Testis (tissue), 3 donors: ENCODE measurements around the gene GPC6. TPM values are rescaled to one million over a fixed set of nuclear protein-coding genes. Genes with fewer than 3 reads are reported as not detected.

Experiments
- DNase-seq: peaks from one replicate; pipeline ENCODE4 v3.0.0-alpha.2; 2019
- H3K27ac ChIP-seq, 2 donors: fragments of 200-600 bp; sonication (generic); one replicate each; pipeline ENCODE4 v1.5.1; 2019
- H3K27me3 ChIP-seq: fragments of 200-600 bp; sonication (generic); one replicate; pipeline ENCODE4 v1.5.1; 2019
- H3K36me3 ChIP-seq: fragments of 200-600 bp; sonication (generic); one replicate; pipeline ENCODE4 v1.5.1; 2017; ENCODE audit warnings: low read depth; ENCODE audit errors: missing control alignments
- H3K4me1 ChIP-seq: fragments of 200-600 bp; sonication (generic); one replicate; pipeline ENCODE4 v1.5.1; 2019
- H3K4me3 ChIP-seq, 2 donors: fragments of 200-600 bp; sonication (generic); one replicate each; pipeline ENCODE4 v1.5.1; 2017 to 2019
- H3K9me3 ChIP-seq: fragments of 200-600 bp; sonication (generic); one replicate; pipeline ENCODE4 v1.5.1; 2017
- CTCF ChIP-seq, 3 experiments: fragments of 450-650 bp in 2 of 3; fragments of 200-600 bp in 1 of 3; sonication (generic) in 1 of 3; IDR thresholded peaks; one replicate each; pipeline ENCODE4 v1.5.1; 2016 to 2019; ENCODE audit warnings: antibody characterized with exemption in 3 of 3, mild to moderate bottlenecking in 2 of 3, moderate library complexity in 1 of 3
- POLR2A ChIP-seq: fragments of 450-650 bp; IDR thresholded peaks from one replicate; pipeline ENCODE4 v1.6.1; 2017; ENCODE audit warnings: antibody characterized with exemption, mild to moderate bottlenecking, moderate library complexity
- WGBS, 2 donors: methylation state at CpG; one replicate each; pipeline ENCODE4 v1.1.5; 2018; 5-methylcytosine and 5-hydroxymethylcytosine counted together
- intact Hi-C: fragments of 100-400 bp; cut with DNase I; formaldehyde crosslinking; loops from one replicate; pipeline ENCODE4 v1.15.1; 2023; ENCODE audit warnings: low total_unique reads
- polyA plus RNA-seq: library from polyadenylated mRNA; stranded (reverse); fragments of 350-450 nt; fragmentation: Illumina TruSeq; extraction: RNeasy Lipid Tissue Mini Kit (QIAGEN cat#74804); gene quantifications from one replicate; pipeline ENCODE4 v1.2.3, GENCODE V29; 2014; ENCODE audit warnings: low read depth, low replicate concordance; ENCODE audit not compliant: insufficient read depth
- total RNA-seq, 2 donors: library from RNA; depleted of rRNA; stranded (reverse); fragments of >200 nt; gene quantifications; one replicate each; pipeline ENCODE4 v1.2.3, GENCODE V29; 2016

GPC6 gene
- total and polyA plus RNA-seq, 3 donors from 2014 or later, result 2.2 to 6.9 (median 4.3) TPM

- Histone ChIP-seq H3K27me3 (no peaks in the 10 kb centered on the region), H3K4me3 (no peak overlapping the region), H3K4me1 (no peaks in the 10 kb centered on the region), H3K36me3 (no peaks in the 10 kb centered on the region), H3K27ac (no peak overlapping the region), H3K9me3 (no peaks in the 10 kb centered on the region)
- no peak for DNase-seq
- TF ChIP-seq POLR2A, result no peak
- intact Hi-C loops, result no loop called here
- WGBS, 2 donors, result 86 to 95% methylated on average over 1 of the region's 1 CpG
Measured at GRCh38 chr13:93216122-93216521, 10.5 kb upstream of the GPC6 start.

GRCh38 chr13:93217721-93218261, 8.8 kb upstream of the GPC6 start:
- Histone ChIP-seq H3K27ac (no peak overlapping the region), H3K27me3 (no peaks in the 10 kb centered on the region), H3K36me3 (no peaks in the 10 kb centered on the region), H3K4me3 (no peak overlapping the region), H3K9me3 (no peaks in the 10 kb centered on the region), H3K4me1 (no peaks in the 10 kb centered on the region)
- intact Hi-C loops, result no loop called here
- WGBS, 2 donors, result 52 to 55% methylated on average over 6 of the region's 6 CpGs
- TF ChIP-seq POLR2A, result no peak
- no peak for TF ChIP-seq CTCF (IDR thresholded peaks at IDR 0.05)
- DNase-seq, result no peak

GRCh38 chr13:93218583-93218982, 8.0 kb upstream of the GPC6 start:
- TF ChIP-seq CTCF (IDR thresholded peaks at IDR 0.05), result no peak
- no peak for TF ChIP-seq POLR2A
- WGBS, 2 donors, result 90 to 95% methylated on average over 3 of the region's 3 CpGs
- Histone ChIP-seq H3K9me3 (no peaks in the 10 kb centered on the region), H3K4me1 (no peaks in the 10 kb centered on the region), H3K36me3 (no peaks in the 10 kb centered on the region), H3K4me3 (no peak overlapping the region), H3K27ac (no peak overlapping the region), H3K27me3 (no peaks in the 10 kb centered on the region)
- no peak for DNase-seq
- intact Hi-C loops, result no loop called here

GRCh38 chr13:93220073-93220472, 6.5 kb upstream of the GPC6 start:
- no peaks in the 10 kb centered on the region for H3K36me3 ChIP-seq
- no peak for DNase-seq
- WGBS, 2 donors, result 61% methylated on average over 3 of the region's 3 CpGs
- H3K4me1 ChIP-seq, result no peaks in the 10 kb centered on the region
- no peaks in the 10 kb centered on the region for H3K9me3 ChIP-seq
- intact Hi-C loops, result no loop called here
- H3K4me3 ChIP-seq, result no peak overlapping the region
- H3K27me3 ChIP-seq, result no peaks in the 10 kb centered on the region
- H3K27ac ChIP-seq, result no peak overlapping the region
- TF ChIP-seq CTCF (IDR thresholded peaks at IDR 0.05), result no peak

GRCh38 chr13:93222976-93223375, 3.6 kb upstream of the GPC6 start:
- DNase-seq, result no peak
- no peaks in the 10 kb centered on the region for H3K4me1 ChIP-seq
- H3K36me3 ChIP-seq, result no peaks in the 10 kb centered on the region
- TF ChIP-seq POLR2A (no peak), CTCF (IDR thresholded peaks at IDR 0.05) (no peak)
- no peak overlapping the region for H3K27ac ChIP-seq
- no peaks in the 10 kb centered on the region for H3K27me3 ChIP-seq
- H3K4me3 ChIP-seq, result no peak overlapping the region
- 67 to 73% methylated on average over 4 of the region's 4 CpGs for WGBS, 2 donors
- no peaks in the 10 kb centered on the region for H3K9me3 ChIP-seq
- intact Hi-C loops, result no loop called here
